Stimulated activated CD4-positive, alpha-beta T cell treated with anti-CD3 and anti-CD28 coated beads, Interleukin-1b, Interleukin-23, amount 100 ng/mL, for 1 hour (primary cell): Measurements from ENCODE around the gene MMP10.
"Not testable (repeated sequence)": the region's sequence is repeated elsewhere in the genome, so short reads cannot be mapped to it uniquely, and the experiment has no call there.

Source experiments
- DNase-seq, 2 donors: peaks; one replicate each; pipeline ENCODE4 v3.0.0-alpha.2; 2020; ENCODE audit warnings: low read depth in 2 of 2

The MMP10 gene

GRCh38 chr11:102783016-102783415 lies 2.6 kb upstream of the MMP10 start:
- DNase-seq: no peak

- no peak for DNase-seq
These were observed 1.2 kb upstream of the MMP10 start for GRCh38 chr11:102781676-102782075.

- no peak for DNase-seq
These were observed 4.0 kb downstream of the MMP10 start for GRCh38 chr11:102776454-102776853.

- DNase-seq: no peak
These were observed 7.0 kb downstream of the MMP10 start for GRCh38 chr11:102773386-102773785.

- DNase-seq: no peak
These were observed 9.1 kb downstream of the MMP10 start for GRCh38 chr11:102771351-102771750.

GRCh38 chr11:102770191-102770590 lies 10.2 kb downstream of the MMP10 start:
- no peak for DNase-seq

- no peak for DNase-seq
These were observed 12.6 kb downstream of the MMP10 start for GRCh38 chr11:102767800-102768199.

- no peak for DNase-seq
These were observed 17.0 kb downstream of the MMP10 start for GRCh38 chr11:102763440-102763839.

- DNase-seq: no peak
These were observed 18.1 kb downstream of the MMP10 start for GRCh38 chr11:102762361-102762767.

- no peak for DNase-seq
These were observed 18.7 kb downstream of the MMP10 start for GRCh38 chr11:102761646-102762238.

GRCh38 chr11:102760344-102761035 lies 19.9 kb downstream of the MMP10 start:
- no peak for DNase-seq

GRCh38 chr11:102757823-102758549 lies 22.4 kb downstream of the MMP10 start:
- no peak for DNase-seq

- DNase-seq: no peak
These were observed 27.2 kb downstream of the MMP10 start for GRCh38 chr11:102753267-102753666.

GRCh38 chr11:102751673-102752072 lies 28.8 kb downstream of the MMP10 start:
- DNase-seq: no peak

- no peak for DNase-seq
These were observed 31.2 kb downstream of the MMP10 start for GRCh38 chr11:102749101-102749722.

- not testable (repeated sequence) for DNase-seq
These were observed 33.5 kb downstream of the MMP10 start for GRCh38 chr11:102746746-102747578.

GRCh38 chr11:102734650-102735049 lies 45.8 kb downstream of the MMP10 start:
- DNase-seq: no peak

GRCh38 chr11:102733232-102733875 lies 47.1 kb downstream of the MMP10 start:
- DNase-seq: no peak

GRCh38 chr11:102730944-102731343 lies 49.5 kb downstream of the MMP10 start:
- not testable (repeated sequence) for DNase-seq

- DNase-seq: no peak
These were observed 50.3 kb downstream of the MMP10 start for GRCh38 chr11:102729849-102730815.
